RCC 7860 (cell line): ENCODE data around the gene DAGLA.

Source experiments
- DNase-seq: peaks from one replicate; pipeline ENCODE4 v3.0.0-alpha.2; 2015; ENCODE audit warnings: low spot score
- FAIRE-seq: peaks from 2 replicates; lab custom pipeline; 2012; peaks lifted over from hg19 to GRCh38; lab: Jason Lieb, UNC

The DAGLA gene

DNA sequence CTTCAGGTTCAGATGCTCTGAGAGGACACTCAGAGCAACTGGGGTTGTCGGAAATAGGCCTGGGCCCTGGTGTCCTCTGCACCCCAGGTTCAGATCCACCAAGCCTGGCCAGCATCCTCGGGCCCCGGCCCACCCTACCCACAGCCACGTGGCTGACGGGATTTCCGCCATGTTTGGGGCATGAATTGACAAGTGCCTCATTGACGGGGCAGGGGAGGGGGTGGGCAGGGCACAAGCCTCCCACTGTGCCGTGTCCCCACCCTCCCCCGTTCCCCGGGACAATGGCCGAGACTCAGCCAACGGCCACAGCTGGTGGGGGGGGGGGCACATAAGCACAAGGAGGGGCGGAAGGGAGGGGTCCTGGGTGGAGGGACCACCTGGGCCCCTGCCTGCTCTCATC, 80.8 kb downstream of the DAGLA start:
- DNase-seq = no peak
- FAIRE-seq = no peak

DNA sequence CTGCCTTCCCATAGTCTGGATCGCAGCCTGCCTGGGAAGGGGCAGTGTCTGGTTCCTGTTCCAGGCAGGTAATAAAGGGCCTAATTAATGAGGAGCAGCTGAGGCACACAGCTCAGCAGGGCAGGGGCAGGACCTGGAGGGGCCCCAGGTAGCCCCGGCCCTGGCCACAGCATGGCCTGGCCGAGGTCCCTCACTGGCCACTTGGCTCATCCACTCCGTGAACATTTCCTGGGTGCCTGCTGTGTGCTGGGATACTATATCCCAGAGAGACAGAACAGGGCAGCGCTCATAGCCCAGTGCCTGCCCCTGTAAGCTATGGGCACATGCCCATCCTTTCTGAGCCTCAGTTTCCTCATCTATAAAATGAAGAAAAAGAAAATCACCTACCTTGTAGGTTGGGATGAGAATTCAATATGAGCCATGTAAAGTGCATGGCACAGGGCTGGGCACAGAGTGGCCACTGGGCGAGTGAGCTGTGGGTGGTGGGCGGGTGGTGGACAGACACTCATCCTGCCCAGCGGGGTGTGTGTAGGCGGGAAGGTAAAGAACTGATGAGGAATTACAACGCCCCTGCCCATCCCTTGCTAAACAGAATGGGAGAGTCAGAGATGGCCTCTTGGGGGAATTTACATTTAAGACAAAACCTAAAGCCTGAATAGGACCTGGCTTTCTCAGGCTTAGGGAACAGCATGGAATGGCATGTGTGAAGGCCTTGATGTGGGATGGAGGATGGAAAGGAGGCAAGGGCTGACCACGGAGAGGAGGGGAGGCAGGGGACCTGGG, 81.4 kb downstream of the DAGLA start:
- no peak for FAIRE-seq
- DNase-seq = no peak

DNA sequence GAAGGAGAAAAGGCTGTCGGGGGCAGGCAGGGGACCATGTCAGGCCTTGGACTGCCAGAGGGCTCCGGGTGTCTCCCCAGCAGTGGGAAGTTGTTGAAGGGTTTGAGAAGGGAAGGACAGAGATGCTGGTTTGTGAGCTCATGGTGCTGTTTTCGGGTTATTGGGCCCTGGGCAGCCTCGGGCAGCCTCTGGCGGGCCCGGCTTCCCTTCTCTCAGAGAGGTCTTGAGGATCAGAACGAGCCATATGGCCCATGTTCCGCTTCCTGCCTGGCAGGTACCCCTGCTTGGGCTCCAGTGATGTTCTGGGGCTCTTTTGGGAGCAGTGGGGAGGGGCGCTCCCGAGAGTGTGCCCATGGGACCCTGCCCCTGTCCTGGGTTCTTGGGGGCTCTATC, 82.0 kb downstream of the DAGLA start:
- DNase-seq = no peak
- FAIRE-seq = no peak

DNA sequence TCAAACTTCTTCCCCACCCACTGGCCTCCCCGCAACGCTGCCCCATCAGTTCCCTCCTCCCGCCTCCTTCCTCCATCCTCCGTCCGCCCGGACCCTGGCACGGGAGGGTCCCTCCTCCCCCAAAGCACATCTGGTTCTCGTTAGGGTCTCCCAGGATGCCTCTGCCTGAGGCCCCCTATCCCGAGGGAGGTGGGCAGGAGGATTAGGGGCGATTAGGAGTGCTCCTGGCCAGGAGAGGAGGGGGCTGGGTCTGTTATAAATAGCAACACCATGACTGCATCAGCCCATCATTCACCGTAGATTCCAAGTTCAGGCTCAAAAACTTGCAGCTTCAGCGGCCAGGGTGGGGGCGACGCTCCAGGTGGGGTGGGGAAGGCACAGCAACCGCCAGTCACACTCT, 82.6 kb downstream of the DAGLA start:
- FAIRE-seq = no peak

GRCh38 chr11:61763930-61764605, 83.9 kb downstream of the DAGLA start:
- no peak for DNase-seq
- no peak for FAIRE-seq

More for the DNA sequence above, 82.6 kb downstream of the DAGLA start:
- no peak for DNase-seq

DNA sequence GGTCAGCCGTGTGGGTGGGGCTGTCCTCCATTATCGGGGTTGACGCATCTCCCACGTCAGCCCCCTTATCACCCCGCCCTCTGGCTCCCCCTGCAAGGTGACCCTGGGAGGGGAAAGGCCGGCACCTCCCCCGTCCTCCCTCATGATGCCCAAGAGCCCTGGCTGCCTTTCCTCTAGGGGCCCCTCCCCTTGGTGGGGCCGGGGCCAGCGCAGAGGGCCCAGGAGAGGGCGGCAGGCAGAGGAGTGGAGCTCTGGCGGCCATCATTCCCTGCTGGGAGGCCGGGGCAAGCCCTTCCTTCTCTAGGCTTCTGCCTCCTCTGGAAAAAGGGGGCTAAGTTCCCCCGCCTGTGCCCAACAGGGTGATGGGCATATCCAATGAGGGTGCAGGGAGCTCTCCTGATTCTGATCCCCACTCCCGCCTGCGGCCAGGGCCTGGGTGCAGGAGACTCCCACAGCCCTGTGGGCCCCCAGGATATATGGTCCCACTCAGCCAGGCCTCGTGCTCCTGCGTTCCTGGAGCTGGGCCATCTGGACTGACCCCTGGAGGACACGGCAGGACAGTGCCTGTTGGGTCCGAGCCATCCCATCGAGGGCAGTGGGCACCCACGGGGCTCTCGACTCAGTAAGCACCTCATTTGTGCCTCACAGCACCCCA, 84.5 kb downstream of the DAGLA start:
- DNase-seq (no peak), FAIRE-seq (no peak)

DNA sequence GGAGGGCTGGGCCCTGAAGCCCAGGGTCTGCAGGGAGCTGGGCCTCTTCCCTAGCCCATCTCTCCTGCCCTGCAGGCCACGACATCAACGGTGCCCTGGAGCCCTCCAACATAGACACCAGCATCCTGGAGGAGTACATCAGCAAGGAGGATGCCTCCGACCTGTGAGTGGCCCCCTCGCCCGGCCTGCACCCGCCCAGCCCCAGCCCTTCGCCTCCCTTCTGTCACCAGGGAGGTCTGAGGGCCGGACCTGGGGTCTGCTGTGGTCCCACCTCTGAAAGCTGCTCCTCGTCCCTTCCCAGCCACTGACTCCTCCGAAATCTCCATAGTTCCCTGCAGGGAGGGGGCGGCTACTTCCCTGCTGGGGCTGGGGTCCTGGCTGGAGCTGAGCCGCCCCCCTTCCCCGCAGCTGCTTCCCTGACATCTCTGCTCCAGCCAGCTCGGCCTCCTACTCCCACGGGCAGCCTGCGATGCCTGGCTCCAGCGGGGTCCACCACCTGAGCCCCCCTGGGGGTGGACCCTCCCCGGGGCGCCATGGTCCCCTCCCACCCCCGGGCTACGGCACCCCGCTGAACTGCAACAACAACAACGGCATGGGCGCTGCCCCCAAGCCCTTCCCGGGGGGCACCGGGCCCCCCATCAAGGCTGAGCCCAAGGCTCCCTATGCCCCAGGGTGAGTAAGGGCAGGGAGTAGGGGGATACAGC, 85.5 kb downstream of the DAGLA start:
- no peak for FAIRE-seq
- no peak for DNase-seq

- DNase-seq = no peak
- no peak for FAIRE-seq
These were observed 86.2 kb downstream of the DAGLA start for GRCh38 chr11:61766353-61766841.

DNA sequence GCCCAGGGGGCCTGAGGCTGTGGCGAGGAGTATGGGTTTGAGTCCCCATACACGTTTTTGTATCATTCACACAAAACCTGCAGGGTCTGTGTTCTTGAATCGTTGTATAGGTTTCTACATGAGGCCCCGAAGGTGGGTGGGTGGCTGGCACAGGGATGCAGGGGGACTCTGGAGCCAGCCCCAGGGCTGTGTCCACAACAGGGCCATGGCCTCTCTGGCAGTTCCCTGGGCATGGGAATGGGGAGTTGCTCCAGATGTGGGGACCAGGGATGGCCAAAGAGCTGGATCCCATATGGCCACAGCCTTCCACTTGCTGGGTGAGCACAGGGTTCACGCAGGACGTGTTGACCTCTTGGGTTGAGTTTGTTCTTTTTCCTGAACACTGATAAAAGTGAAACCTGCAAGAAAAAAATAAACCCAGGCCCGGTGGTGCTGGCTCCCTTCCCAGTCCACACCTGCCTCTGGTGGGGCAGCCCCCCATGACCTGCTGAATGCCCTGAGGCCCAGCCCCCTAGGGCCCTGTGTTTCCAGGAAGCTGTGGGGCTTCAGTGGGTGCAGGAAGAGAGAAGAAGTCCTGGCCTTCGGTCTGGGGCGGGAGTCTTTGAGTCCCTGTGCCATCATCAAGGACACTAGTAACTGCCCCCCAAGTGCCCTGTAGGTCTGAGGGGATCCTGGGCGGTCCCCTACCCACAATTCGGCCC, 88.3 kb downstream of the DAGLA start:
- no peak for FAIRE-seq
- DNase-seq = no peak

DNA sequence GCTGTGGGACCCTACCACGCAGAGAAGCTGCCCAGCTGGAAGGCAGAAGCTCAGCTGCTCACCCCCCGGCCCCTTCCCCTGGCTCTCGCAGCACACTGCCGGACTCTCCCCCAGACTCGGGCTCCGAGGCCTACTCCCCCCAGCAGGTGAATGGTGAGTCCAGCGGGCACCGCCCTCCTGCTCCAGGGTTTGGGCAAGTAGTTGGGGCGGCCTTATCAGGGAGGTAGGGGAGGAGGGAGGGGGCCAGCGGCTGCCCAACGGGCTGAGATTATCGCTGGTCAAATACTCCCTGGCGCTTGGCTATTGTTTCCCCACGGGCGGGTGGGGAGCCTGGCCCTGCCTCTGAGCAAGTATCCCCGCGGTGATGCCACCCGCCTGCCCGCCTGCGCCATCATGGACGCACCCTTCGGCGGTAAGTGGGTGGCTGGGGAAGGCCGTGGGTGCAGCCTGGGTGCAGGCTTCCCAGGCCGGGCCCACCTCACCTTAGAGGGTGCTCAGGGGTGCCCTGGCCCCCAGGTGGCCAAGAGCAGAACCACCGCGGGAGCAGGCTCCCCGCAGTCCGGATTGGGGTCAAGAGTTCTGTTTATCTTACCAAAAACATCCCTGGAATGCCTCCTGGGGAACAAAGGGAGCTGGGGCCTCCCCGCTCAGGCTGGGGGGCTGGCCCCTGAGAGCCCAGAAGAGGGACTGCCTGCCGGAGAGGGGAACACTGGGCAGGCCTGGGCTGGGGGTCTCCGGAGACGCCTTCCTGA, 89.2 kb downstream of the DAGLA start:
- FAIRE-seq (no peak), DNase-seq (no peak)

DNA sequence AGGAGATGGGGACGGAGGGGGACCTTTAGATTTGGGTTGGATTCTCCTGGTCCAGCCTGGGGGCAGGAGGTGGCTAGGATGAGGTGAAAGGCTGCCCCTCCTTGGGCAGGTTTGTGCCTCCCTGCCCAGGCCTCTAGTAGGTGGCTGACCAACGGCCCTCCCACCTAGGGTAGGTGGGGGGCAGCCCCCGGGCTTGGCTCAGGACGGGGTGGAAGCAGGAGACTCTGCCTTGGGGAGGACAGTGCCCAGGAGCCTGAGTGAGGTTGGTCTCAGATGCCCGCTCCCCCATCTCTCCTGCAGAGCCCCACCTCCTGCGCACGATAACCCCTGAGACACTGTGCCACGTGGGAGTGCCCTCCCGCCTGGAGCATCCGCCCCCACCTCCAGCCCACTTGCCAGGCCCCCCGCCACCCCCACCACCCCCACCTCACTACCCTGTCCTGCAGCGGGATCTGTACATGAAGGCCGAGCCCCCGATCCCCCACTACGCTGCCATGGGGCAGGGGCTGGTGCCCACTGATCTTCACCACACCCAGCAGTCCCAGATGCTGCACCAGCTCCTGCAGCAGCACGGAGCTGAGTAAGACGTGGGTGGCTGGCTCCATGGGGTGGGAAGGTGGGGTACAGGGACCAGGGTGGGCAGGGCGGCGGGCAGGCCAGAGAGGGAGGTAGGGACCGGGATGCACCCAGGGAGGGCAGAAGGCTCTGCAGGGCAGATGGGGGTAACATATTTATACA, 89.9 kb downstream of the DAGLA start:
- DNase-seq = no peak
- no peak for FAIRE-seq

DNA sequence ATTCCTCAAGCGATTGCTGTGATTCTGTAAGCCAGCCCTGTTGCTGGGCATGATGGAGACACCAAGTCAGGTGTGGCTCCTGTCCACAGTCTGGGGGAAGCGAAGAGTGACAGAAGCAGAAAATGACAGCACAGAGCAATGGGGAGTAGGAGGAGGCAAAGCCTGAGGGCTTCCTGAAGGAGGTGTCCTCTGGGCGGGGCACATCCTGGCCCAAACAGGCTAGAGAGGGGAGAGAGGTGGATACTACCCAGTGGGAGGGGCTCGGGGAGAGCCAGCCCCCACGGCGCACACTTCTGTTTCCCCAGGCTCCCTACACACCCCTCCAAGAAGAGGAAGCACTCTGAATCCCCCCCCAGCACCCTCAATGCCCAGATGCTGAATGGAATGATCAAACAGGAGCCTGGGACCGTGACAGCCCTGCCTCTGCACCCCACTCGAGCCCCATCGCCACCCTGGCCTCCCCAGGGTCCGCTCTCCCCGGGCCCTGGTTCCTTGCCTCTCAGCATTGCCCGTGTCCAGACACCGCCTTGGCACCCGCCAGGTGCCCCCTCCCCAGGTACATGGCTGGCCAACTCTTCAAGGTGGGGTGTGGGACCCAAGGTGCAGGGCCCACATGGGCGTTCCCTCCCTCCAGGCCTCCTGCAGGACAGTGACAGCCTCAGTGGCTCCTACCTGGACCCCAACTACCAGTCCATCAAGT, 91.2 kb downstream of the DAGLA start:
- no peak for FAIRE-seq
- no peak for DNase-seq

DNA sequence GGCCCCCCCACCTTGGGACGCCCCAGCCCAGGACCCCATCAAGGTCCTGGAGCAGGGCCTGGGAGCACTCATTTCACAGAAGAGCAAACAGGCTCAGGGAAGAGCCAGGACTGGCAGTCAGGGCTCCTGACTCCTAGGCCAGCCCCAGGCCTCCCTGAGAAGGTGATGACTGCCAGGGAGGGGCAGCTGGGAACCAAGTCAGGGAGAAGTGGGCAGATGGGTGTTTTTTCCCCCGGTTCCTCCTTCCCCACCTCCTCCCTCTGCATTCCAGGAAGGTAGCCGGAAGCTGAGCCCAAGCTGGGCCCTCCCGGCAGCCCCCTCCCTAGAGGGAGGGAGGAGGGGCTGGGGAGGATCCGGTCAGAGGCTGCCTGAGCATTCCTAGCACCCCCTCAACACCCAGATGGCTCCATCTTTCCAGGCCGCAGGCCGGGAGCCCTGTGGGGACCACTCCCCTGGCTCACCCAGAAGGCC, 91.8 kb downstream of the DAGLA start:
- FAIRE-seq (no peak), DNase-seq (no peak)

DNA sequence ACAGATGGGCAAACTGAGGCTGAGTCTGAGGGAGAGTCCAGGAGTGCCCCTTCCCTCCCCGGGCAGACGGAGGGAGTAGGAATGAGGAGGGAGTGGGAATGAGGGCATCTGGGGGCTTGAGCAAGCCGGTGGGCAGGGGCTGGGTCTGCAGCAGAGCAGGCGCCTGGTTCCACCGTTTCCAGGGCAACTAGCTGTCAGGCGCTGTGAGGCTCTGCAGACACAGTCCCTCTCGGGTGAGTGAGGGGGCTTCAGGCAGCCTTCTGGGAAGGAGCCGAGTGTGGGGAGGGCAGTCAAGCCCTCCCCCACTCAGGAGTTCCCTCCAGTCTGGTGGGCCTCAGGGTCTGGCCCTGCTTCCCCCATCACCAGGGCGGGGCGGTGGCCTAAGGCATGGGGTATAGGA, 93.2 kb downstream of the DAGLA start:
- DNase-seq = no peak

GRCh38 chr11:61773809-61774208, 93.6 kb downstream of the DAGLA start:
- no peak for FAIRE-seq

More for the DNA sequence above, 93.2 kb downstream of the DAGLA start:
- FAIRE-seq = no peak

GRCh38 chr11:61774411-61774810, 94.2 kb downstream of the DAGLA start:
- DNase-seq (no peak), FAIRE-seq (no peak)

More at GRCh38 chr11:61773809-61774208, 93.6 kb downstream of the DAGLA start:
- no peak for DNase-seq

GRCh38 chr11:61775106-61775505, 94.9 kb downstream of the DAGLA start:
- FAIRE-seq (no peak), DNase-seq (no peak)
